CD14-positive monocyte (primary cell): ENCODE results near the gene LACTB. TPM values are rescaled to one million over a fixed set of nuclear protein-coding genes. Genes with fewer than 3 reads are reported as not detected.

ENCODE experiments used
- DNase-seq, 3 donors: peaks; one replicate each; pipeline ENCODE4 v3.0.0-alpha.2; 2011 to 2022
- H2AFZ ChIP-seq: 2 replicates; pipeline ENCODE4 v1.6.0; 2012; ENCODE audit warnings: mild to moderate bottlenecking, low read depth, low read length, inconsistent platforms; ENCODE audit not compliant: insufficient read depth, poor library complexity, severe bottlenecking
- H3K27ac ChIP-seq, 2 donors: 1 replicate in 1 of 2; 2 replicates in 1 of 2; pipeline ENCODE4 v1.5.1; 2012 to 2013; ENCODE audit warnings: low read length in 2 of 2, control low read depth in 1 of 2, inconsistent platforms in 1 of 2, low read depth in 1 of 2, mild to moderate bottlenecking in 1 of 2
- H3K27me3 ChIP-seq, 2 donors: one replicate each; pipeline versions ENCODE4 v1.6.0 to v1.6.1; 2011 to 2013; ENCODE audit warnings: low read length in 2 of 2; ENCODE audit not compliant: control insufficient read depth in 2 of 2, insufficient read depth in 2 of 2
- H3K36me3 ChIP-seq, 2 donors: replicated peaks in 1 of 2; 1 replicate in 1 of 2; 2 replicates in 1 of 2; pipeline versions ENCODE4 v1.5.1 to v1.6.1; 2012 to 2013; ENCODE audit warnings: low read length in 2 of 2, control low read depth in 1 of 2, inconsistent platforms in 1 of 2, mild to moderate bottlenecking in 1 of 2; ENCODE audit not compliant: insufficient read depth in 2 of 2, control insufficient read depth in 1 of 2
- H3K4me1 ChIP-seq, 2 donors: 1 replicate in 1 of 2; 2 replicates in 1 of 2; pipeline versions ENCODE4 v1.5.1 to v1.6.1; 2012 to 2013; ENCODE audit warnings: low read length in 2 of 2, control low read depth in 1 of 2, inconsistent platforms in 1 of 2, mild to moderate bottlenecking in 1 of 2, moderate library complexity in 1 of 2; ENCODE audit not compliant: insufficient read depth in 2 of 2, control insufficient read depth in 1 of 2
- H3K4me2 ChIP-seq: replicated peaks from 2 replicates; pipeline ENCODE3; 2012; ENCODE audit warnings: low read length, moderate library complexity, mild to moderate bottlenecking; ENCODE audit not compliant: poor library complexity, severe bottlenecking; ENCODE audit errors: extremely low read depth
- H3K4me3 ChIP-seq, 3 experiments: fragments of 200-600 bp in 1 of 3; sonication (generic) in 1 of 3; replicated peaks in 1 of 3; 1 replicate in 2 of 3; 2 replicates in 1 of 3; pipeline ENCODE4 v1.5.1; 2011 to 2013; ENCODE audit warnings: low read length in 3 of 3, mild to moderate bottlenecking in 3 of 3, control low read depth in 2 of 3, low read depth in 2 of 3, inconsistent platforms in 1 of 3, moderate library complexity in 1 of 3
- H3K79me2 ChIP-seq: 2 replicates; pipeline ENCODE4 v1.6.0; 2012; ENCODE audit warnings: mild to moderate bottlenecking, control low read depth, inconsistent platforms, low read length, moderate library complexity; ENCODE audit not compliant: insufficient read depth
- H3K9ac ChIP-seq: 2 replicates; pipeline ENCODE4 v1.6.0; 2017; ENCODE audit warnings: low read length, mild to moderate bottlenecking; ENCODE audit not compliant: insufficient read depth, poor library complexity, severe bottlenecking
- H3K9me3 ChIP-seq, 2 donors: replicated peaks in 1 of 2; 1 replicate in 1 of 2; 2 replicates in 1 of 2; pipeline versions ENCODE4 v1.5.1 to v1.6.1; 2012 to 2013; ENCODE audit warnings: low read length in 2 of 2, control low read depth in 1 of 2; ENCODE audit not compliant: control insufficient read depth in 1 of 2, insufficient read depth in 1 of 2
- H4K20me1 ChIP-seq: 2 replicates; pipeline ENCODE4 v1.6.0; 2012; ENCODE audit warnings: mild to moderate bottlenecking, low read length, control low read depth, moderate library complexity; ENCODE audit not compliant: insufficient read depth
- H3K27ac Mint-ChIP-seq, 7 donors: one replicate each; pipeline ENCODE4 v1.8.0; 2020; ENCODE audit warnings: mild to moderate bottlenecking in 7 of 7, mixed read lengths in 7 of 7, moderate library complexity in 6 of 7, inconsistent platforms in 2 of 7
- H3K27me3 Mint-ChIP-seq, 3 donors: one replicate each; pipeline ENCODE4 v1.8.0; 2021 to 2022; ENCODE audit warnings: low read depth in 3 of 3, mild to moderate bottlenecking in 3 of 3, mixed read lengths in 3 of 3, moderate library complexity in 3 of 3, inconsistent platforms in 1 of 3
- H3K36me3 Mint-ChIP-seq, 2 donors: one replicate each; pipeline ENCODE4 v1.8.0; 2020; ENCODE audit warnings: mixed read lengths in 2 of 2, inconsistent platforms in 1 of 2, mild to moderate bottlenecking in 1 of 2
- H3K4me1 Mint-ChIP-seq: one replicate; pipeline ENCODE4 v1.8.0; 2020; ENCODE audit warnings: mild to moderate bottlenecking, mixed read lengths
- H3K4me3 Mint-ChIP-seq, 2 donors: one replicate each; pipeline ENCODE4 v1.8.0; 2020; ENCODE audit warnings: mild to moderate bottlenecking in 2 of 2, mixed read lengths in 2 of 2, moderate library complexity in 1 of 2
- H3K9me3 Mint-ChIP-seq, 7 donors: one replicate each; pipeline ENCODE4 v1.8.0; 2020 to 2022; ENCODE audit warnings: mixed read lengths in 7 of 7, mild to moderate bottlenecking in 6 of 7, moderate library complexity in 6 of 7, inconsistent platforms in 2 of 7
- CTCF ChIP-seq: fragments of 200-600 bp; IDR thresholded peaks from one replicate; pipeline ENCODE4 v1.8.0; 2022; ENCODE audit warnings: antibody characterized with exemption, mild to moderate bottlenecking
- WGBS: methylation state at CpG from one replicate; pipeline ENCODE4 v1.1.5; 2013; ENCODE audit warnings: missing lambda C conversion rate; ENCODE audit not compliant: insufficient coverage; 5-methylcytosine and 5-hydroxymethylcytosine counted together
- intact Hi-C, 2 donors: fragments of 100-400 bp; cut with micrococcal nuclease; formaldehyde crosslinking; loops; one replicate each; pipeline versions ENCODE4 v1.15.0 to v1.15.1; 2023
- polyA plus RNA-seq, 3 donors: library from polyadenylated mRNA; depleted of rRNA in 1 of 3; unstranded in 2 of 3; stranded (reverse) in 1 of 3; fragments of 300-500 nt in 2 of 3; fragments of >200 nt in 1 of 3; fragmentation: Illumina TruSeq in 2 of 3; gene quantifications; 1 replicate in 2 of 3; 2 replicates in 1 of 3; pipeline ENCODE4 v1.2.3, GENCODE V29; 2012 to 2021

The LACTB gene
- polyA plus RNA-seq, 3 donors, result 18.5 to 59.3 (median 40.4) TPM

DNA sequence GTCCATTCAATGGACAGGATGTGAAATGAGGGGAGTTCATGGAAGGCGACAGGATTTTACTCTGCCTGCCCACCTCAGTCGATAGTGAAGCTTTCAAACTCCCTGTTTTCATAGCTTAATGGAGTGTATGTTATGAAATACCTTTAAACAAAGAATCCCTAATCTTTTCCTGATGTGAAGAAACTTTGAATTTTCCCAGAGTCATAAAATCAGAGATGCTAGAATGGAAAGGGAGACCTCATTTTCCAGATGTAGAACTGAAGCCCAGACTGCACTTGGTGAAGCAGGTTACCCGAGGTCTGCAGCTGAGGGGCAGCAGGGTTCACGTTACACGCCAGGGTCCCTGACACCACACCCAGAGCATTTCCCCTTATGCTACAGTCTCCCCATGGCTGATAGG, 34.7 kb upstream of the LACTB start:
- H3K9me3 Mint-ChIP-seq, result peaks cover 0 to 2% (median 0%) of the 10 kb centered on the region in 7 donors
- H3K36me3 ChIP-seq, result no peaks in the 10 kb centered on the region
- DNase-seq, result no peak
- no peak overlapping the region for H3K27ac ChIP-seq
- H3K27ac Mint-ChIP-seq, result no peak overlapping the region
- H4K20me1 ChIP-seq, result no peaks in the 10 kb centered on the region
- no peaks in the 10 kb centered on the region for H3K9me3 ChIP-seq
- no CpG with 5 or more reads among the region's 5 CpGs for WGBS
- H3K4me1 ChIP-seq, result no peaks in the 10 kb centered on the region
- no peaks in the 10 kb centered on the region for H3K4me1 Mint-ChIP-seq
- no peak overlapping the region for H3K4me2 ChIP-seq
- no peak overlapping the region for H3K9ac ChIP-seq
- H3K27me3 Mint-ChIP-seq, result peaks cover 1 to 4% (median 3%) of the 10 kb centered on the region in 3 donors
- H3K27me3 ChIP-seq, result no peaks in the 10 kb centered on the region
- no peak overlapping the region for H2AFZ ChIP-seq
- intact Hi-C loops, result no loop called here
- H3K79me2 ChIP-seq, result no peaks in the 10 kb centered on the region
- no peak for TF ChIP-seq CTCF
- H3K36me3 Mint-ChIP-seq, result no peaks in the 10 kb centered on the region
- H3K4me3 Mint-ChIP-seq, result no peak overlapping the region
- no peak overlapping the region for H3K4me3 ChIP-seq

DNA sequence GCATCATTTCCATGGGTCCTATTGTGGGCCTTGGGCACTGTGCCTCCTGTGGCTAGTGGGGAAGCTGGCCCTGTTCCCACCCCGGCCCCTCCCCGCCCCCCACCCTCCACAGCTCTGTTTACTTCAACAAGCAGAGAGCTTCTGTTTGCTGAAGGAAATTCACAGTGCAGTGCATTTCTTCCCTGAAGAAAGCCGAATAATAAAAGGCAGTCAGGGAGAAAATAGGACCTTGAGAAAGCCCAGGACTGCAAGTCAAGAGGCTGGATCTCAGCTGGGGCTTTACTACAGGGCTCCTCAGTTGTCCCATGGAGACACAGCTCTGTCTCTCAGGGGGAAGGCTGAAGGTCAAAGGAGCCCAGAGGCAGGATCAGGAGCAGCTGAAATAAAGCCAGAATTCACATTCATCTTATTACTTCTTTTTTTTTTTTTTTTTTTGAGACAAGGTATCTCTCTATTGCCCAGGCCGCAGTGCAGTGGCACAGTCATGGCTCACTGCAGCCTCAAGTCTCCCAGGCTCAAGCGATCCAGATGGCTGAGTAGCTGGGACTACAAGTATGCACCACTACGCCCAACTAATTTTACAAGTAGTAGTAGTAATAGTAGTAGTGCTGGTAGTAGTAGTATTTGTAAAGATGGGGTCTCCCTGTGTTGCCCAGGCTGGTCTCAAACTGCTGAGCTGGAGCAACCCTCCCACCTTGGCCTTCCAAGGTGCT, 33.0 kb upstream of the LACTB start:
- WGBS, result 17% methylated on average over 1 of the region's 6 CpGs
- Histone ChIP-seq H3K4me2 (no peak overlapping the region), H3K4me1 (no peaks in the 10 kb centered on the region), H4K20me1 (no peaks in the 10 kb centered on the region), H3K36me3 (no peaks in the 10 kb centered on the region), H3K9me3 (no peaks in the 10 kb centered on the region), H3K4me3 (no peak overlapping the region), H3K27me3 (no peaks in the 10 kb centered on the region), H3K27ac (no peak overlapping the region), H3K79me2 (no peaks in the 10 kb centered on the region), H3K9ac (no peak overlapping the region), H2AFZ (no peak overlapping the region)
- no peak for TF ChIP-seq CTCF
- no peak overlapping the region for H3K4me3 Mint-ChIP-seq
- no peaks in the 10 kb centered on the region for H3K36me3 Mint-ChIP-seq
- peaks cover 0 to 2% (median 0%) of the 10 kb centered on the region in 7 donors for H3K9me3 Mint-ChIP-seq
- no peak for DNase-seq
- H3K4me1 Mint-ChIP-seq, result peaks cover 1% of the 10 kb centered on the region
- no peak overlapping the region for H3K27ac Mint-ChIP-seq
- intact Hi-C loops, result no loop called here
- peaks cover 1 to 3% (median 2%) of the 10 kb centered on the region in 3 donors for H3K27me3 Mint-ChIP-seq
